ENCODE data around the gene HSPA9.

The HSPA9 gene

DNA sequence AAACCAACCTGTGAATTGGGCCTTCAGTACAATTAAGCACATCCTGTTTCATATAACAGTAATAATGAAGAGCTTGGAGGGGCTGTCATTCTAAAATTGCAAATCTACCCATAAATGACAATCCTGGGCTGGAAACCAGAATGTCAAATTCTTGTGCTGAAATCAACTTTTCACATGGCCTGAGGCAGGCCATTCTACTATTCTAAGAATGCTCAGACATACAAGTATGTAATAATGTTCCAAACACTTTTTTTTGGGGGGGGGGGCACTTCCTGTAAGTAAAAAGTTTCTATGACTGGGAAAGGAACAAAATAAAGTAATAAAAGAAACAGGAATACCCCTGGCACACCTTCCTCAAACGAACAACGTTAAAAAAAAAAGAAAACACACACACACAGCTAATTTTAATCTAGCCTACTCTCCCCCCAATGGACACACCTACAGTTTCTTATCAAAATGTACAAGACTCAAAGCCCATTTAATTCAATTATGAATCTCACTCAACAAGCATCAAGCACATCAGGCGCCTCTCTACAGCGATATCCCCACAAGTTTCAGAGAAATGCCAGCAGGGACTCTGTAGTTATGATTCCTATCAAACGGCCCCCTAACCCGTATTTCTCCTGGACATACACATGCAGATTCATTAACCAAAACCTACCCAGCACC lies 33.6 kb downstream of the HSPA9 start:
- TF ChIP-seq, protein P1, sequence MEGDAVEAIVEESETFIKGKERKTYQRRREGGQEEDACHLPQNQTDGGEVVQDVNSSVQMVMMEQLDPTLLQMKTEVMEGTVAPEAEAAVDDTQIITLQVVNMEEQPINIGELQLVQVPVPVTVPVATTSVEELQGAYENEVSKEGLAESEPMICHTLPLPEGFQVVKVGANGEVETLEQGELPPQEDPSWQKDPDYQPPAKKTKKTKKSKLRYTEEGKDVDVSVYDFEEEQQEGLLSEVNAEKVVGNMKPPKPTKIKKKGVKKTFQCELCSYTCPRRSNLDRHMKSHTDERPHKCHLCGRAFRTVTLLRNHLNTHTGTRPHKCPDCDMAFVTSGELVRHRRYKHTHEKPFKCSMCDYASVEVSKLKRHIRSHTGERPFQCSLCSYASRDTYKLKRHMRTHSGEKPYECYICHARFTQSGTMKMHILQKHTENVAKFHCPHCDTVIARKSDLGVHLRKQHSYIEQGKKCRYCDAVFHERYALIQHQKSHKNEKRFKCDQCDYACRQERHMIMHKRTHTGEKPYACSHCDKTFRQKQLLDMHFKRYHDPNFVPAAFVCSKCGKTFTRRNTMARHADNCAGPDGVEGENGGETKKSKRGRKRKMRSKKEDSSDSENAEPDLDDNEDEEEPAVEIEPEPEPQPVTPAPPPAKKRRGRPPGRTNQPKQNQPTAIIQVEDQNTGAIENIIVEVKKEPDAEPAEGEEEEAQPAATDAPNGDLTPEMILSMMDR (conservative IDR thresholded peaks at IDR 0.05; ENCODE audit: low read depth, low read length): no peak
- peak overlapping the region; percentile 97 for H3K4me3 ChIP-seq (ENCODE audit: low read length)
- DNase-seq (ENCODE audit: low read depth): no peak

DNA sequence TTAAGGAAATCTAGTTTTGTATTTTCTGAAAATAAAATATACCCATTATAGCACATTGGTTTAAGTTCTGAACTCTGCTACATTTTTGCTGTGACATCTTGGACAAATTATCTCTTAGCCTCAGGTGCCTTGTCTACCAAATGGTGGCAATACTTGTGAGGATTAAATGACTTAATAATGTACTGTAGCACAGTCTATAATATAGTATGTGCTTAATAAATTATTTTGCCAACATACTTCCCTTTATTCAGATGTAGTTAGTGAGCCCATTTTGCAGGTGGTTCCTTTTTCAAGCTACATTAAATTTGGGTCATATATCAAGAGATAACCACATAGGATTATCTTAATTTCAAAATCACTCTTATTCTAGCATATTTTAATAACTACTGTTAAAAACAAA lies 35.4 kb downstream of the HSPA9 start:
- DNase-seq (ENCODE audit: low read depth): no peak
- no peak overlapping the region for H3K4me3 ChIP-seq (ENCODE audit: low read length)

DNA sequence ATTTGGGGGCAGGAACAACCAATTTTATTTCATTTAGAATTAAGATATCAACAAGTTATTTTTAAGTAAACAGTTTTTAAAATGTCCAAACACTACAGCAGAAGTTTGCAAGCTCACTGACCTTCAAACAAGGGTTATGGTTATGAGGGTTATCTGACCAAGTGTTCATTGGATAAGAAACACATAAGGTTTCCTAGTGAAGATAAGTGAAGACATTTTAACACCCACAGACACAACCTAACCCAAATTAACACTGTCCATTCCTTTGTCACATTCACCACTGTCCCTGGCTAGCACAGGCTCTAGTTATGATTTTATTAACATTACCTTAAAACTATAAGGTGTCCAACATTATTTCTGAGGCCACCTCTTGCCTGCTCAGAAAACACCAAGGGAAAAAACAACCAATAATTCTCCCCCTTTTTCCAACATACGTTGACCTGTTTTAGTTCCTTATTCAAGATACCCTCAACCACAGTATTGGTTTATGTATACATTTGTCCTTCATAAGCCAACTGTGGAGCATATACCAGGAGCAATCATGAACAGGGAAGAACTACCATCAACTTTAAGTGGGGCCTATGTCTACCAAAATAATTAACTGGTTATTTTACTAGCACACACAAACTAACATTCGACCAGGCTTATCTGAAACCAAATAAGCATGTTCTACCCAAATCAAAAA lies 36.1 kb downstream of the HSPA9 start:
- TF ChIP-seq, protein P1 (conservative IDR thresholded peaks at IDR 0.05; ENCODE audit: low read depth, low read length): no peak
- H3K4me3 ChIP-seq (ENCODE audit: low read length): no peak overlapping the region
- DNase-seq (ENCODE audit: low read depth): no peak

More for the DNA sequence above, 35.4 kb downstream of the HSPA9 start:
- TF ChIP-seq, protein P1 (conservative IDR thresholded peaks at IDR 0.05; ENCODE audit: low read depth, low read length): no peak

DNA sequence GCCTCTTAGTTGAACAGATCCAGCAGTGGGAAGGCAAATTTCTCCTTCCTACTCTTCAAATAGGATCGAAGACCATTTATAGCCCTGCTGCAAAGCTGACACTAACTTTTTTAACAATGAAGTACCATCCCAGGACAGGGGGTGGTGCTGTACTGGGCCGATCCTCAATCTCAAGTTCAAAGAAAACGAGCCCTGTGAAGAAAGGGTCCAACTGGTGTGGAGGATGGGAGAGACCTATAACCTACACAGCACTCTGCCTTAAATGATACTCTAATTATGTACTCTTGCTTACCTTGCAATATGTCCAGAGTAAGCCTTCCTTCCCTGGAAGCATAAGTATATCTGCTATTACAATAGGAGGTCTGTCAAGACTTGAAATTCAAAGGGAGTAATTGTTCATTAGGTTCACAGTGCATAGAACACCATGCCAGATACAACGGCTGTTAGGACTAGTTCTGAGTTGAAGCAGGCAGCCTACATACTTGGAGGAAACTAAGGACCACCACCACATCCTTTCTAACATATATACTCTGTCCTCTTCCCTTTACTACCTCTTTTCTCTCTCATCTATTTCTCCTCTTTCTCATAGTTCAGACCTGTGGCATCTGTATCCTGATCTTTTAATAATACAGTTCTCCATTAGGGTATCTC lies 38.4 kb downstream of the HSPA9 start:
- no peak for DNase-seq (ENCODE audit: low read depth)

DNA sequence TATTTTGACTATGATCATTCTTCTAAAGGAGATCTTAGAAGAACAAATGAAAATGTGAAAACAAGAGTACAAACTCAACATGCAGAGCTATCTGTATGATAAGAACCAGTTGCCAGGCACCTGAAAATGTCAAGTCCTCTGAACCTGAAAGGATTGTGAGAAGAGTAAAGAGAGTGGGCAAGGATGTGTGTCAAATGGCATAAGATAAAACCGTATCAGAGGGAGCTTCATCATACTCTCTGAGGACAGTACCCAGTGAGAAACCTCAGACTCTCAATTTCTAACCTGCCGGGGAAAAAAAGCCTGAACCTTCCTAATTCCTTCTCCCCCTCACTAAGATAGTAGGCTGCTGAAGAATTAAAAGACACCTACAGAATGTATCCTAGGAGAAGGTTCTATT lies 39.0 kb downstream of the HSPA9 start:
- no peak overlapping the region for H3K4me3 ChIP-seq (ENCODE audit: low read length)
- TF ChIP-seq, protein P1 (conservative IDR thresholded peaks at IDR 0.05; ENCODE audit: low read depth, low read length): no peak
- DNase-seq (ENCODE audit: low read depth): no peak

More for the DNA sequence above, 38.4 kb downstream of the HSPA9 start:
- TF ChIP-seq, protein P1 (conservative IDR thresholded peaks at IDR 0.05; ENCODE audit: low read depth, low read length): peak; percentile 52
- no peak overlapping the region for H3K4me3 ChIP-seq (ENCODE audit: low read length)

DNA sequence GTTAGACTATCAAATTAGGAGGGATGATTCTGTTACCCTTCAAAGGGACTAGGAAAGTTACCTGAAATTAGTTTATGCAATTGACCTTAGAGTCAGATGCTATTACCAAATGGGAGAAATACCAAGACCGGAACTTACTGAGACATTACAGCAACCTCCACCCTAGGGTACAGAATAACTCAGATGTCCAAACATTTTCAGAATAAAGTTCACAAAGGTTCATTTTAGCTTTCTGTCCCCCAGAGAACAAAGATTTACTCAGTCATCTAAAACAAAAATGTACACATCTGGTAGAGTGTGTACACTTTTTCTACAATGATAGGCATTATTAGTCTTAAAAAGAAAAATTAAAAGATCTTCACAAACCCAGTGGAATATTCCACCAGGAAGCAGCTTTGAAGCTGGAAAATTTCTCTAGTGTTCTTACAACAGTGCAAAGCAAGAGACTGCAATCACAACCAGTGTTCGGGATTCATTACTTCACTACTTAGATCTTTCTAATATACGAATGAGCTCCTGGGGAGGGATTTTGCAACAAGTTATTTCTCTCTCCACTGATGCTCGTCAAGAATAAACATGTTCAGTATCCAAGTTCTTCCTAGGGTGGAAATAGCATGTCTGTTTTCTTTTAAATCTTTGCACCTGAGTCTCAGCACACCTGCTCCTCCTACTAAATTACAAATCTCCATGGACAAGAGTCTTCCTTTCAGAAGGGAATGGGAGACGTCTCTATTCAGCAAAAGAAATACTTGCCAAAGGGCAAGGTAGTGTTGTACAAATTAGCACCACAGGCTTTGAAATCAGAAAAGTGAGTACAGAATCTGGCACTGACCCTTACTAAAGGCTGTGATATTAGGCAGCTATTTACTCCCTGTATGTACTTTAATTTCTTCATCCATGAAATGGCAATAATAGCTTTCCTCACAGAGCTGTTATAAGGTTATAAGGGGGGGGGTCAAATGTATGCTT lies 40.9 kb downstream of the HSPA9 start:
- no peak for DNase-seq (ENCODE audit: low read depth)
- TF ChIP-seq, protein P1 (conservative IDR thresholded peaks at IDR 0.05; ENCODE audit: low read depth, low read length): no peak
- no peak overlapping the region for H3K4me3 ChIP-seq (ENCODE audit: low read length)

Measured in retinal pigment epithelial cell (primary cell).